HepG2 (cell line): ENCODE measurements around the gene NUB1. TPM values are rescaled to one million over a fixed set of nuclear protein-coding genes. Genes with fewer than 3 reads are reported as not detected.
A peak's percentile ranks its signal among the peaks of the same experiment; 100 is the strongest.

ENCODE experiments used
- ATAC-seq: fragments of 200-7000 bp; cut with Tn5 transposase; 3 replicates; pipeline ENCODE4 v1.9.1; 2020; ENCODE audit warnings: mild to moderate bottlenecking, moderate library complexity
- BruUV-seq: library from RNA; stranded (reverse); fragments of 400-500 nt; replicated peaks from 2 replicates; lab custom pipeline; 2021; lab: Mats Ljungman, UMichigan
- CTCF ChIA-PET: fragments of 300-600 bp; formaldehyde crosslinking; extraction: SDS; loops from one replicate; lab custom pipeline; 2021; ENCODE audit warnings: low total read pairs, inconsistent platforms, low intra/inter-chr PET ratio; lab: Yijun Ruan, JAX
- POLR2A ChIA-PET: fragments of 350-600 bp; sonication (Branson Sonifier 250); formaldehyde crosslinking; loops from one replicate; lab custom pipeline; 2020; ENCODE audit warnings: antibody characterized with exemption, inconsistent platforms; lab: Yijun Ruan, JAX
- DNase-seq: peaks from one replicate; pipeline ENCODE4 v3.0.0-alpha.2; 2015; ENCODE audit warnings: low spot score
- FAIRE-seq: peaks from 3 replicates; lab custom pipeline; 2011; peaks lifted over from hg19 to GRCh38; lab: Jason Lieb, UNC
- H2AFZ ChIP-seq: one replicate; pipeline ENCODE4 v1.6.1; 2011; ENCODE audit warnings: low read length, inconsistent platforms
- H3K27ac ChIP-seq: fragments of 300-600 bp; 3 replicates; pipeline ENCODE4 v1.8.0; 2011; ENCODE audit warnings: mixed run types, mild to moderate bottlenecking, mixed read lengths, low read length, inconsistent platforms; ENCODE audit not compliant: insufficient read depth; ENCODE audit errors: extremely low read length
- H3K27me3 ChIP-seq, 2 experiments: fragments of 200-600 bp in 1 of 2; 2 replicates in 1 of 2; 3 replicates in 1 of 2; pipeline versions ENCODE4 v1.6.0 to v1.8.0; 2011; ENCODE audit warnings: low read length in 2 of 2, mild to moderate bottlenecking in 2 of 2, moderate library complexity in 2 of 2, inconsistent platforms in 1 of 2; ENCODE audit not compliant: insufficient read depth in 2 of 2, control insufficient read depth in 1 of 2
- H3K36me3 ChIP-seq, 2 experiments: fragments of 200-600 bp in 1 of 2; replicated peaks in 1 of 2; 2 replicates in 1 of 2; 3 replicates in 1 of 2; pipeline versions ENCODE4 v1.5.1 to v1.8.0; 2011; ENCODE audit warnings: low read length in 2 of 2, inconsistent platforms in 1 of 2; ENCODE audit not compliant: insufficient read depth in 2 of 2, control insufficient read depth in 1 of 2
- H3K4me1 ChIP-seq: 2 replicates; pipeline ENCODE4 v1.5.1; 2012; ENCODE audit warnings: low read length, inconsistent platforms; ENCODE audit not compliant: insufficient read depth
- H3K4me2 ChIP-seq: 2 replicates; pipeline ENCODE4 v1.6.0; 2011; ENCODE audit warnings: low read depth, low read length, inconsistent platforms
- H3K4me3 ChIP-seq, 3 experiments: fragments of 200-600 bp in 1 of 3; sonication (generic), shearing (Covaris generic) in 1 of 3; replicated peaks in 1 of 3; 2 replicates each; pipeline ENCODE4 v1.5.1; 2011 to 2016; ENCODE audit warnings: low read length in 3 of 3, inconsistent platforms in 2 of 3, low read depth in 2 of 3, mild to moderate bottlenecking in 2 of 3, control low read depth in 1 of 3, mixed read lengths in 1 of 3; ENCODE audit not compliant: insufficient read depth in 1 of 3
- H3K79me2 ChIP-seq: one replicate; pipeline ENCODE4 v1.6.1; 2011; ENCODE audit warnings: low read length, inconsistent platforms; ENCODE audit not compliant: insufficient read depth
- H3K9ac ChIP-seq: 2 replicates; pipeline ENCODE4 v1.6.0; 2011; ENCODE audit warnings: mild to moderate bottlenecking, low read depth, low read length, inconsistent platforms; ENCODE audit not compliant: insufficient read depth
- H3K9me3 ChIP-seq: 2 replicates; pipeline ENCODE4 v1.5.1; 2012; ENCODE audit warnings: mild to moderate bottlenecking, low read length
- H4K20me1 ChIP-seq: 2 replicates; pipeline ENCODE4 v1.6.0; 2011; ENCODE audit warnings: inconsistent platforms, mild to moderate bottlenecking, low read length, moderate library complexity; ENCODE audit not compliant: insufficient read depth
- FOSL2 ChIP-seq: sonication (generic); formaldehyde crosslinking; IDR thresholded peaks from 2 replicates; pipeline ENCODE4 v1.4.0; 2020; ENCODE audit warnings: missing genetic modification reagents
- HNRNPH1 ChIP-seq: fragments of 200-400 bp; formaldehyde crosslinking; optimal IDR thresholded peaks from 2 replicates; pipeline ENCODE3; 2017; ENCODE audit warnings: mild to moderate bottlenecking, low read depth, low read length
- ISX ChIP-seq: sonication (generic); formaldehyde crosslinking; conservative IDR thresholded peaks from 2 replicates; pipeline ENCODE4 v1.5.0; 2020; ENCODE audit warnings: missing genetic modification reagents
- KLF6 ChIP-seq: IDR thresholded peaks from 2 replicates; pipeline ENCODE4 v1.8.0; 2016; ENCODE audit warnings: missing biosample characterization, missing genetic modification reagents
- MYNN ChIP-seq: sonication (generic); formaldehyde crosslinking; IDR thresholded peaks from 2 replicates; pipeline ENCODE4 v1.4.0; 2020; ENCODE audit warnings: mild to moderate bottlenecking, low read depth, missing genetic modification reagents
- NFE2L1 ChIP-seq: sonication (generic); formaldehyde crosslinking; IDR thresholded peaks from 2 replicates; pipeline ENCODE4 v1.4.0; 2020; ENCODE audit warnings: missing genetic modification reagents, mild to moderate bottlenecking, borderline replicate concordance
- SMAD9 ChIP-seq: sonication (generic); formaldehyde crosslinking; IDR thresholded peaks from 2 replicates; pipeline ENCODE4 v1.5.1; 2020; ENCODE audit warnings: mild to moderate bottlenecking, missing genetic modification reagents
- TCF12 ChIP-seq, 2 experiments: fragments of 450-650 bp in 1 of 2; sonication (generic) in 1 of 2; formaldehyde crosslinking in 1 of 2; IDR thresholded peaks; 2 replicates each; pipeline versions ENCODE4 v1.6.1 to v1.8.0; 2017 to 2022; ENCODE audit warnings: antibody characterized with exemption in 1 of 2, mild to moderate bottlenecking in 1 of 2, missing genetic modification reagents in 1 of 2, moderate library complexity in 1 of 2
- TCF7L2 ChIP-seq: IDR thresholded peaks from 2 replicates; pipeline ENCODE4 v1.6.1; 2011; ENCODE audit warnings: mild to moderate bottlenecking, low read depth, low read length, moderate library complexity
- TEAD2 ChIP-seq: sonication (generic); formaldehyde crosslinking; IDR thresholded peaks from 2 replicates; pipeline ENCODE4 v1.9.0; 2021; ENCODE audit warnings: missing genetic modification reagents
- TGIF2 ChIP-seq: IDR thresholded peaks from 2 replicates; pipeline ENCODE4 v1.6.1; 2016; ENCODE audit warnings: control low read depth, missing compliant biosample characterization
- TMF1 ChIP-seq: sonication (generic); formaldehyde crosslinking; IDR thresholded peaks from 2 replicates; pipeline ENCODE4 v1.8.1; 2022; ENCODE audit warnings: low read depth, missing genetic modification reagents
- ZBTB38 ChIP-seq: sonication (generic); formaldehyde crosslinking; IDR thresholded peaks from 2 replicates; pipeline ENCODE4 v1.5.1; 2020; ENCODE audit warnings: mild to moderate bottlenecking, missing genetic modification reagents
- ZNF253 ChIP-seq: sonication (generic); formaldehyde crosslinking; IDR thresholded peaks from 2 replicates; pipeline ENCODE4 v1.8.0; 2022; ENCODE audit warnings: mild to moderate bottlenecking, missing genetic modification reagents, borderline replicate concordance
- WGBS: methylation state at CpG from one replicate; pipeline ENCODE4 v1.1.6; 2017; ENCODE audit warnings: low lambda C conversion rate; 5-methylcytosine and 5-hydroxymethylcytosine counted together
- in situ Hi-C: cut with HindIII; loops from 2 replicates; pipeline ENCODE4 v1.10.0; 2017; ENCODE audit warnings: low pct_unique_long_range_greater_than_20kb; ENCODE audit not compliant: extremely low pct_ligation_motif_present
- intact Hi-C: fragments of 100-400 bp; cut with micrococcal nuclease; formaldehyde crosslinking; loops from one replicate; pipeline ENCODE4 v1.10.0; 2022; ENCODE audit not compliant: unreplicated experiment
- polyA plus RNA-seq, 8 experiments: library from polyadenylated mRNA; depleted of rRNA in 3 of 8; stranded (reverse) in 7 of 8; unstranded in 1 of 8; fragments of >200 nt; fragmentation: Illumina TruSeq in 4 of 8; extraction: Trizol in 4 of 8; gene quantifications; 2 replicates each; pipeline versions ENCODE4 v1.2.1 to v1.2.3, GENCODE V29; 2011 to 2016; ENCODE audit warnings: low read depth in 4 of 8, missing spikeins in 1 of 8, mixed read lengths in 1 of 8; ENCODE audit not compliant: insufficient read depth in 1 of 8
- total RNA-seq, 5 experiments: library from RNA; depleted of rRNA; stranded (reverse); fragments of >200 nt; fragmentation: Illumina TruSeq; extraction: Trizol; gene quantifications; 2 replicates each; pipeline ENCODE4 v1.2.3, GENCODE V29; 2016; ENCODE audit warnings: low read depth in 1 of 5

Gene NUB1
- total and polyA plus RNA-seq, 2 of the 13 experiments (the other 11 are each of a cell fraction or from before 2014, with no cell fraction given), result 27.1 to 37.0 TPM

DNA sequence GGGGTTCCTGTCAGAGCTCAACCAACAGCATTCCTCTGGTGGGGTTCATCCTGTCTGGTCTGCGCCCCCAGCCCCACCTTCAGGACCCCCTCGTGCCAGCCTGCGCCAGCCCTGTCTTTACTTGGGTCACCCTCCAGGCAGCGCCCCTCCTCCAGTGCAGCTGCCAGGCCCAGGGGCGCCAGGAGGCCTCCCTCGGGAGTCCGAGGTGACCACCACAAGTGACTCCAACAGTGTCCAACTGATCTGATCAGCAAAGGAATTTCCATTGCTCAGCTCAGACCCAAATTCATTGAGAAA lies 57.6 kb downstream of the NUB1 start:
- no peaks in the 10 kb centered on the region for H3K79me2 ChIP-seq
- POLR2A ChIA-PET, result no interaction called here
- no peak for DNase-seq
- no peaks in the 10 kb centered on the region for H4K20me1 ChIP-seq
- H3K27me3 ChIP-seq, result peaks cover 4 to 65% of the 10 kb centered on the region in 2 experiments; a peak in 3 of 5 replicates
- ATAC-seq, result no peak
- CTCF ChIA-PET, result no interaction called here
- H3K9me3 ChIP-seq, result no peaks in the 10 kb centered on the region
- BruUV-seq, result no TSS peak
- H3K9ac ChIP-seq, result no peak overlapping the region
- WGBS, result 38% methylated on average over 4 of the region's 7 CpGs
- no peak for FAIRE-seq
- intact Hi-C loops, result no loop called here
- TF ChIP-seq TCF12 (IDR thresholded peaks at IDR 0.05), result no peak
- TF ChIP-seq TCF12 (CRISPR knock-in tag; IDR thresholded peaks at IDR 0.05), result no peak
- no peak for TF ChIP-seq ZBTB38 (CRISPR knock-in tag)
- TF ChIP-seq MYNN (CRISPR knock-in tag), result no peak
- TF ChIP-seq TEAD2, result no peak
- no peak for TF ChIP-seq HNRNPH1
- no peak overlapping the region for H3K4me3 ChIP-seq
- H3K4me1 ChIP-seq, result peaks cover 23% of the 10 kb centered on the region
- no peak overlapping the region for H3K27ac ChIP-seq
- H3K4me2 ChIP-seq, result peak overlapping the region; percentile 7; the same call in 1 of the 2 replicates
- H2AFZ ChIP-seq, result no peak overlapping the region
- H3K36me3 ChIP-seq, result no peaks in the 10 kb centered on the region
- in situ Hi-C loops, result no loop called here

DNA sequence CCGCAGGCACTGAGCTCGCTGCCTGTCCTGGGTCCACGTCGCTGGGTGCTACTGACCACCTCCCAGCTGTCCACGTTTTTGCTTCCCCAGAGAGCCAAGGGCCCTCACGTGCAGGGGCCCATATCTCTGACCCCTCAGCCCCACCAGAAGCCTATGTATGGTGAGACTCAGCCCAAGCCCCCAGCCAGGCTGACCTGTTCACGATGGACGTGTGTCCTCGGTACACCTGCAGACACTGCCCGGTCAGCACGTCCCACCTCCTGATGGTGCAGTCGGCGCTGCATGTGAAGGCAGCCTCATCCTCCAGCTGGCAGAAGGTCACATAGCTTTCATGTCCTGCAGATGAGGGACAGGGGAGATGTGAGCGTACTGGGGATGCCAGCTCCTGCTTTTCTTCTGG lies 58.3 kb downstream of the NUB1 start:
- DNase-seq (no peak), ATAC-seq (no peak), FAIRE-seq (no peak)
- H3K9me3 ChIP-seq, result no peaks in the 10 kb centered on the region
- H3K27me3 ChIP-seq, result peaks cover 2 to 59% of the 10 kb centered on the region in 2 experiments; a peak in 3 of 5 replicates
- no peak overlapping the region for H3K9ac ChIP-seq
- peaks cover 24% of the 10 kb centered on the region for H3K4me1 ChIP-seq
- intact Hi-C loops (no loop called here), in situ Hi-C loops (no loop called here)
- no peak overlapping the region for H2AFZ ChIP-seq
- no peak overlapping the region for H3K27ac ChIP-seq
- no peak overlapping the region for H3K4me2 ChIP-seq
- POLR2A ChIA-PET, result no interaction called here
- no peaks in the 10 kb centered on the region for H3K36me3 ChIP-seq
- no TSS peak for BruUV-seq
- CTCF ChIA-PET, result no interaction called here
- no peaks in the 10 kb centered on the region for H4K20me1 ChIP-seq
- H3K4me3 ChIP-seq, result no peak overlapping the region
- TF ChIP-seq NFE2L1 (CRISPR knock-in tag), result no peak
- TF ChIP-seq TMF1 (CRISPR knock-in tag), result no peak
- no peak for TF ChIP-seq ISX (CRISPR knock-in tag)
- TF ChIP-seq ZNF253 (CRISPR knock-in tag), result no peak
- no peak for TF ChIP-seq KLF6 (CRISPR knock-in tag)
- TF ChIP-seq TCF7L2, result no peak
- no peak for TF ChIP-seq SMAD9
- no peak for TF ChIP-seq TGIF2 (CRISPR knock-in tag)
- TF ChIP-seq FOSL2 (CRISPR knock-in tag), result no peak
- no peaks in the 10 kb centered on the region for H3K79me2 ChIP-seq
- 80% methylated on average over 1 of the region's 14 CpGs for WGBS
